Stimulated activated naive B cell treated with anti-CD40 and anti-IgM and Interleukin-4, amounts not matched to agents 10 μg/mL and 1 μg/mL and 100 μg/mL, for 72 hours (primary cell): Measurements from ENCODE around the gene IL12A.
A peak's percentile ranks its signal among the peaks of the same experiment; 100 is the strongest.

Source experiments
- ATAC-seq, 2 donors: fragments of 150-1000 bp; cut with Tn5 transposase; replicated peaks; 2 replicates each; pipeline ENCODE4 v1.10.0; 2021; ENCODE audit warnings: moderate library complexity in 1 of 2
- DNase-seq: peaks from one replicate; pipeline ENCODE4 v3.0.0; 2021
- H3K27ac Mint-ChIP-seq: one replicate; pipeline ENCODE4 v1.8.0; 2022; ENCODE audit warnings: mild to moderate bottlenecking, mixed read lengths
- H3K27me3 Mint-ChIP-seq, 2 donors: one replicate each; pipeline ENCODE4 v1.8.0; 2022; ENCODE audit warnings: mixed read lengths in 2 of 2
- H3K36me3 Mint-ChIP-seq, 2 donors: one replicate each; pipeline ENCODE4 v1.8.0; 2022; ENCODE audit warnings: mixed read lengths in 2 of 2, mild to moderate bottlenecking in 1 of 2
- H3K4me1 Mint-ChIP-seq, 2 donors: one replicate each; pipeline ENCODE4 v1.8.0; 2022; ENCODE audit warnings: mixed read lengths in 2 of 2, mild to moderate bottlenecking in 1 of 2
- H3K4me3 Mint-ChIP-seq, 2 donors: one replicate each; pipeline ENCODE4 v1.8.0; 2022; ENCODE audit warnings: mild to moderate bottlenecking in 2 of 2, mixed read lengths in 2 of 2, moderate library complexity in 1 of 2
- H3K9me3 Mint-ChIP-seq, 2 donors: one replicate each; pipeline ENCODE4 v1.8.0; 2022; ENCODE audit warnings: mixed read lengths in 2 of 2, mild to moderate bottlenecking in 1 of 2

IL12A gene

GRCh38 chr3:159988617-159989271 lies at the start of gene IL12A:
Gene IL12A, plus strand, starts transcription at chr3:159988835.
- peaks cover 24 to 43% of the 10 kb centered on the region in 2 donors for H3K4me1 Mint-ChIP-seq
- H3K36me3 Mint-ChIP-seq = peaks cover 0 to 5% of the 10 kb centered on the region in 2 donors
- peak within 1 kb of the TSS; percentile 87 to 88 for H3K4me3 Mint-ChIP-seq
- no peaks in the 10 kb centered on the region for H3K9me3 Mint-ChIP-seq
- DNase-seq (peak; percentile 86), ATAC-seq (peak; percentile 92 to 93)
- peak within 1 kb of the TSS; percentile 95 for H3K27ac Mint-ChIP-seq
- no peaks in the 10 kb centered on the region for H3K27me3 Mint-ChIP-seq

DNA sequence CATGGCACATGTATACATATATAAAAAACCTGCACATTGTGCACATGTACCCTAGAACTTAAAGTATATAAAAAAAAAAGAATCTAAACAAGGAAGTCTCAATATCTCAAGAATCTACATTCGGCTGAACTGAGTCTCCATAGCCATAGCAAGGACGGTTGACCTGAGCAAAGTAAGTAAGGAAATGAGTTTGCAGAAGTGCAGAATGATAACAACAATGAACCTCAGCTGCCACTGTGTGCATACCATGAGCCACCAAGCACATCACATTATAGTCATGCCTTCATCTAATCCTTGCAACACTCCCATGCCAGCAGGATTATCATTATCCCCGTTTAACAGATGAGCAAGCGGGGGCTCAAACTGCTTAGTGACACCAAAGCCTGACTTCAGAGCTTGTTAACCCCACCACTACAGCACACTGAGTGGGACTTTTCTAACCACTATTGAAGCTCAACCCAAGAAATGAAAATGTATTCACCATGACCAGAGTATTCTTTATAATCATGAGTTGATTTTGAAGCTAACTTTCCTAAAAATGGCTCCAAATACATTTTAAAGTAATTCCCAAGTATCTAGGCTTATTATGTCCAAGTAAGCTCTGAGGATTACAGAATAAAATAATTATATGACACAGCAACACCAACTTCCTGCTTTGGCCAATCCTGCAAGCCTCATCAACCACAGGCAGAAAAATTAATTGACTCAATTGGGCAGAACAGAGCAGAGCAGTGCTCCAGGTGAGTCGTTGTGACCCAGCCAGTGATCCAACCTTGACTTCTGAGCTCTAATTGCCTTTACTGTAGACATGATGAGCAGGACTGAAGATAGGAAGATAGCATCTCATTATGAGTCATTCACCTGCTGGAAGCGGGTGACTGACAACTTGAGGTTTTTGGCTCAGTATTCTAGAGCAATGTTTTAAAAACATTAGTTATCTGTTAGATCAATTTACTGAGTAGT lies 47.3 kb upstream of the IL12A start:
- no peak overlapping the region for H3K27ac Mint-ChIP-seq
- DNase-seq (no peak), ATAC-seq (peak; percentile 39 to 50)
- H3K9me3 Mint-ChIP-seq = no peaks in the 10 kb centered on the region
- no peak overlapping the region for H3K4me3 Mint-ChIP-seq
- peaks cover 0 to 4% of the 10 kb centered on the region in 2 donors for H3K4me1 Mint-ChIP-seq
- H3K27me3 Mint-ChIP-seq = peaks cover 14 to 17% of the 10 kb centered on the region in 2 donors
- no peaks in the 10 kb centered on the region for H3K36me3 Mint-ChIP-seq

- Mint-ChIP-seq H3K4me3 (no peak overlapping the region), H3K9me3 (no peaks in the 10 kb centered on the region), H3K27me3 (peaks cover 19 to 27% of the 10 kb centered on the region in 2 donors), H3K36me3 (no peaks in the 10 kb centered on the region), H3K27ac (no peak overlapping the region), H3K4me1 (peaks cover 5 to 13% of the 10 kb centered on the region in 2 donors)
- DNase-seq = no peak
- ATAC-seq = peak in 1 of 2 donors; percentile 27
Measured at GRCh38 chr3:159944781-159945180, 43.9 kb upstream of the IL12A start.

GRCh38 chr3:159945930-159946329 lies 42.7 kb upstream of the IL12A start:
- H3K36me3 Mint-ChIP-seq = no peaks in the 10 kb centered on the region
- peaks cover 20 to 27% of the 10 kb centered on the region in 2 donors for H3K27me3 Mint-ChIP-seq
- peaks cover 10 to 21% of the 10 kb centered on the region in 2 donors for H3K4me1 Mint-ChIP-seq
- H3K4me3 Mint-ChIP-seq = no peak overlapping the region
- no peak overlapping the region for H3K27ac Mint-ChIP-seq
- DNase-seq = no peak
- ATAC-seq = no peak
- H3K9me3 Mint-ChIP-seq = no peaks in the 10 kb centered on the region

DNA sequence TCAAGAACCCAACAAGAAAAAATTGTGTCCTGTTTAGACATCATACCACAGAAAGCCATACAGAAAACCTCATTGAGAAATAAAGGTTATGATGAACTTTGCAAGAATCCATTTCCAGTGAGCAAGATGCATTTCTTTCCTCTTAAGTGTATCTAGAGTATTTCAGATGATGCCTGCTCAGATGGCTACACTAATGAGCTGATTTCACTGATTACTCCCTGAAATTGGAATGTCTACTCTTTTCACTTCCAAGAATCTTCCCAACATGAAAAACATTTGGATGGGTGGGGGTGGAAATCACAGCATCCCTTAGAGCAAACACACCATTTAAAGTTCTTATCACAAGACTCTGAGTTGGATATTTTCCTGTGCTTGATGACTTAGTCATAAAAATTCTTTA lies 41.4 kb upstream of the IL12A start:
- Mint-ChIP-seq H3K36me3 (no peaks in the 10 kb centered on the region), H3K9me3 (no peaks in the 10 kb centered on the region), H3K4me3 (no peak overlapping the region), H3K27ac (no peak overlapping the region), H3K27me3 (peaks cover 14 to 29% of the 10 kb centered on the region in 2 donors), H3K4me1 (peaks cover 10 to 17% of the 10 kb centered on the region in 2 donors)
- DNase-seq = no peak
- no peak for ATAC-seq

DNA sequence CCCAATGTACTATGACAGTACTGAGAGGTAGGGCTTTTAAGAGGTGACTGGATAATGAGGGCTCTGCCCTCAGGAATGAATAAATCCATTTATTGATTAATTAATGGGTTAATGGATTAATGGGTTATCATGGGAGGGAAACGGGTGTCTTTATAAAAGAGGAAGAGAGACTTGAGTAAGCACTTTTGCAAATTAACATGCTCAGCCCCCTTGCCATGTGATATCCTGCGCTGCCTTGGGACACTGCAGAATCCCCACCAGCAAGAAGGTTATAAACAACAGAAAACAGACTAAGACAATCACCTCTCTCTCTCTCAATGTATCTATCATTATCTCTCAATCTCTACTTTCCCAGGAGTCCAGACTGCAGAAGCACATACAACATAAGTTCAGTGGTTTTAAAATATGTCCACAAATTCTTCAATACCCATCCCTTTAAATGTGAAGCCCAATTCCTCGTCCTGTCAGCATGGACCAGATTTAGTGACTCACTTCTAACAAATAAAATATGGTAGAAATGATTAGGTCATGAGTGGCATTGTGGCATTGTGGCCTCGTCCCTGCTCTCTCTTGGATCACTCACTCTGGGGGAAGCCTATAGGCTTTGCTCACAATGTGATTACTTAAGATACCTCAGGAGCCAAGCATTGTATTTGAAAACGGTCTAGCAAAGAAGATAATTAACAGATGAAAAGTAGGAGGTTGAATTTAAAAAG lies 40.0 kb upstream of the IL12A start:
- Mint-ChIP-seq H3K4me1 (peaks cover 10 to 17% of the 10 kb centered on the region in 2 donors), H3K4me3 (no peak overlapping the region), H3K27me3 (peaks cover 17 to 24% of the 10 kb centered on the region in 2 donors), H3K36me3 (no peaks in the 10 kb centered on the region), H3K27ac (no peak overlapping the region), H3K9me3 (no peaks in the 10 kb centered on the region)
- ATAC-seq = peak in 1 of 2 donors; percentile 43
- DNase-seq = no peak

GRCh38 chr3:159950156-159950898 lies 38.3 kb upstream of the IL12A start:
- Mint-ChIP-seq H3K4me1 (peaks cover 10 to 17% of the 10 kb centered on the region in 2 donors), H3K4me3 (no peak overlapping the region), H3K36me3 (no peaks in the 10 kb centered on the region)

GRCh38 chr3:159951540-159951939 lies 37.1 kb upstream of the IL12A start:
- Mint-ChIP-seq H3K9me3 (no peaks in the 10 kb centered on the region), H3K36me3 (no peaks in the 10 kb centered on the region), H3K4me1 (peaks cover 10 to 17% of the 10 kb centered on the region in 2 donors), H3K27me3 (peaks cover 17 to 29% of the 10 kb centered on the region in 2 donors), H3K4me3 (no peak overlapping the region), H3K27ac (no peak overlapping the region)
- DNase-seq (no peak), ATAC-seq (no peak)

More at GRCh38 chr3:159950156-159950898, 38.3 kb upstream of the IL12A start:
- DNase-seq = no peak
- no peak overlapping the region for H3K27ac Mint-ChIP-seq
- H3K9me3 Mint-ChIP-seq = no peaks in the 10 kb centered on the region
- ATAC-seq = peak; percentile 84 to 85
- H3K27me3 Mint-ChIP-seq = peaks cover 12 to 25% of the 10 kb centered on the region in 2 donors

DNA sequence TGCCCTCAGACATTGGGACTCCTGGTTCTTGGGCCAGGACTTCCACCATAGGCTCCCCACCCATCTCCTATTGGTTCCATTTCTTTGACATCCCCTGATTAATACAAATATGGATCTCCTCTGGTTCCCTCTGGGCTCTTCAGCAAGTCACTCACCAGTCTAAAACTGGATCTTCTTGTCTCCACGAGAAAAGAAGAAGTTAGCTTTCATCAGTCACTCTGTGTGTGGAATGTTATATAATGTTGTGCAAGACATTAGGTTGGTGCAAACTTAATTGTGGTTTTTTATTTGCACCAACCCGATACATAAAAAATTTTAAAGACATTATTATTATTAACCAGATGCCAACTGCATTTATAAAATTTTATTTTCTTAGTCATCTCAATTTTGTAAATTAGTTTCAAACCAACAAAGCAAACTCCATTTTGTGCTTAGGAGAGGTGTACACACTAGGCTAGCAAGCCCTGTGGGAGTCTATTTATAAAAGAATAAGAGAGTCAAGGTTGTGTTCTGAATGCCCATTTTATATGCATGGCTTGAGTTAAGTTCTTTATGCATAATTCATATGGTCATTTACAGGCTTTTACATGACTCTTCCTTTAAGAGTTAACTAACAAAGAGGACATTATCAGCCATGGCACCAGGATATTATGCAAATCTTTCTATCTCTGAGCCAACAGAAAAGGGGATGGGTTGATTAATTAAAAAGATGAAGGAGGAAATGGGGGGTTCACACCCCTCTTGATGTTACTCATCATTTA lies 35.1 kb upstream of the IL12A start:
- no peak for DNase-seq
- ATAC-seq = no peak
- H3K9me3 Mint-ChIP-seq = peaks cover 2 to 4% of the 10 kb centered on the region in 2 donors
- no peak overlapping the region for H3K27ac Mint-ChIP-seq
- H3K36me3 Mint-ChIP-seq = no peaks in the 10 kb centered on the region
- H3K4me3 Mint-ChIP-seq = no peak overlapping the region
- peaks cover 17 to 29% of the 10 kb centered on the region in 2 donors for H3K27me3 Mint-ChIP-seq
- peaks cover 10 to 13% of the 10 kb centered on the region in 2 donors for H3K4me1 Mint-ChIP-seq

- peaks cover 9 to 15% of the 10 kb centered on the region in 2 donors for H3K4me1 Mint-ChIP-seq
- peaks cover 4 to 5% of the 10 kb centered on the region in 2 donors for H3K27me3 Mint-ChIP-seq
- no peak overlapping the region for H3K4me3 Mint-ChIP-seq
- H3K27ac Mint-ChIP-seq = no peak overlapping the region
- H3K9me3 Mint-ChIP-seq = peaks cover 2 to 4% of the 10 kb centered on the region in 2 donors
- no peaks in the 10 kb centered on the region for H3K36me3 Mint-ChIP-seq
- no peak for DNase-seq
- ATAC-seq = no peak
Measured at GRCh38 chr3:159960188-159961148, 28.2 kb upstream of the IL12A start.

- H3K9me3 Mint-ChIP-seq = no peaks in the 10 kb centered on the region
- peak overlapping the region; percentile 88 for H3K27ac Mint-ChIP-seq
- no peaks in the 10 kb centered on the region for H3K36me3 Mint-ChIP-seq
- H3K27me3 Mint-ChIP-seq = peaks cover 5 to 12% of the 10 kb centered on the region in 2 donors
- H3K4me1 Mint-ChIP-seq = peaks cover 12 to 21% of the 10 kb centered on the region in 2 donors
- peak; percentile 98 to 99 for ATAC-seq
- DNase-seq = no peak
- peak overlapping the region; percentile 27 to 75 for H3K4me3 Mint-ChIP-seq
Measured at GRCh38 chr3:159964166-159964973, 24.3 kb upstream of the IL12A start.
